Urinary bladder (tissue), 4 donors: Measurements from ENCODE around the gene ATXN2. TPM values are rescaled to one million over a fixed set of nuclear protein-coding genes. Genes with fewer than 3 reads are reported as not detected.
"Not testable (repeated sequence)": the region's sequence is repeated elsewhere in the genome, so short reads cannot be mapped to it uniquely, and the experiment has no call there.

Experiments used
- DNase-seq: peaks from one replicate; pipeline ENCODE4 v3.0.0-alpha.2; 2015; ENCODE audit errors: extremely low spot score
- H3K27ac ChIP-seq: one replicate; pipeline ENCODE4 v1.5.1; 2013; ENCODE audit warnings: low read depth, mild to moderate bottlenecking, moderate library complexity
- H3K36me3 ChIP-seq: one replicate; pipeline ENCODE4 v1.6.1; 2013; ENCODE audit warnings: mild to moderate bottlenecking, moderate library complexity; ENCODE audit not compliant: insufficient read depth
- H3K4me1 ChIP-seq: one replicate; pipeline ENCODE4 v1.6.1; 2013; ENCODE audit warnings: mild to moderate bottlenecking, moderate library complexity; ENCODE audit not compliant: insufficient read depth
- H3K4me3 ChIP-seq: one replicate; pipeline ENCODE4 v1.5.1; 2013; ENCODE audit warnings: low read depth, low read length
- WGBS: extraction: QIAGEN DNeasy Blood & Tissue Kit; methylation state at CpG from one replicate; pipeline ENCODE4 v1.1.7; 2013; 5-methylcytosine and 5-hydroxymethylcytosine counted together
- polyA plus RNA-seq: library from polyadenylated mRNA; stranded (reverse); fragments of 200-250 nt; gene quantifications from one replicate; pipeline ENCODE4 v1.2.3, GENCODE V29; 2013
- total RNA-seq: library from RNA; depleted of rRNA; stranded (reverse); fragments of >200 nt; gene quantifications from one replicate; pipeline ENCODE4 v1.2.3, GENCODE V29; 2014
- donor health status: healthy with polysubstance abuse.
- donor health status: healthy.

The ATXN2 gene
- total and polyA plus RNA-seq, 2 donors: 29.9 to 75.9 TPM

DNA sequence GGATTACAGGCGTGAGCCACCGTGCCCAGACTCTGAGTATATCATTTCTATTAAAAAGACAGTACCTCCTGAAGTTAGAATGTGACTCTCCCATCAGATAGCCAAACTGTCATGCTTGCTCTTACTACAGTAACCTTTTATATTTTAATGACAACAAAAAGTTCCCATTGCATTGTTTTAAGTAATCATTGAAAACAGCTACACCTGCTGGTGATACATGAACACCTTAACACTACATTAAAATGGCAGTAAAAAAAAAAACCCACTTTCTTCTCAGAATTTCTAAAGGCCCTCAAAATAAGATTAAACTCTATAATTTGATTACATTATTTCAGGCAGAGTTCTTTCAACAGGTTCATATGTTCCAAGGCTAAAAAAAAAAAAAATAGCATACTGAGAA, 116.7 kb downstream of the ATXN2 start:
- no peak overlapping the region for H3K4me3 ChIP-seq
- no peaks in the 10 kb centered on the region for H3K4me1 ChIP-seq
- H3K27ac ChIP-seq: no peak overlapping the region
- DNase-seq: no peak
- 91% methylated on average over 2 of the region's 2 CpGs for WGBS
- peaks cover 13% of the 10 kb centered on the region for H3K36me3 ChIP-seq

DNA sequence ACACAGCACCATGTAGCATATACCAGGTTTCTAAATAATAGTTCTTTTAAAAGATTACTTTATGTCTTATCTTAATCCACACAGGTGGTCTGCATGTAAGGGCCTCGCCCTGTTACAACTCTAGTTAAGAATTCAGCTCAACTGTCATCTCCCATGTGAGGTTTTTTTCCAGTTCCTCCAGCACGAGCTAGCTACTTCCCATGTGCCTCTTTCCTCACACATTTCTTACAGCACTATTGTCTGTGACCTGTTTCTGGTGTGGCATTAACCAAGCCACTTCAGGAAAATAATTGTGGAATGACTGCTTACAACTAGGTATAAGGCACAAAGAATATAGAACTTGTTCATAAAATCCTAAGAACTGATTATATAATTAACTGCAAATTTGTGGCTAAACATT, 127.9 kb downstream of the ATXN2 start:
- Histone ChIP-seq H3K4me1 (no peaks in the 10 kb centered on the region), H3K27ac (no peak overlapping the region), H3K4me3 (no peak overlapping the region), H3K36me3 (peaks cover 6% of the 10 kb centered on the region)
- no peak for DNase-seq
- 77% methylated on average over 2 of the region's 2 CpGs for WGBS

DNA sequence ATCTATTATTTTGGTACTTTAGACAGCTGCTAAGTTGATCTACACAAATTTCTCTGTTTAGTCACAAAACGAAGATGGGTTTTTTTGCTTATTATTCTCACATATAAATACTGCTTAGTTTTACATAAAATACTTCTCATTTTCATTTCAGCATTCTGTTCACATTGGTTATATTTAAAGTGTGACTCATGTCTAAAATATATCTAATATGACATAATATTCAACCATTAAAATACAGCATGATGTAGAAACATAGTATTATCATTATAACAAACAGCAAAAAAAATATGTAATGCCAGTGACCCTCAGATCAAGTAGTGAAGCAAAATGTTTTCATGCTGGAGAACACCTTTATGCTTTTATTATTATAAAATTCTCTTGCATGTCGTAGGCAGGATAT, 129.7 kb downstream of the ATXN2 start:
- Histone ChIP-seq H3K27ac (no peak overlapping the region), H3K36me3 (peaks cover 7% of the 10 kb centered on the region), H3K4me3 (no peak overlapping the region), H3K4me1 (no peaks in the 10 kb centered on the region)
- DNase-seq: no peak
- WGBS: 66% methylated on average over 2 of the region's 2 CpGs

DNA sequence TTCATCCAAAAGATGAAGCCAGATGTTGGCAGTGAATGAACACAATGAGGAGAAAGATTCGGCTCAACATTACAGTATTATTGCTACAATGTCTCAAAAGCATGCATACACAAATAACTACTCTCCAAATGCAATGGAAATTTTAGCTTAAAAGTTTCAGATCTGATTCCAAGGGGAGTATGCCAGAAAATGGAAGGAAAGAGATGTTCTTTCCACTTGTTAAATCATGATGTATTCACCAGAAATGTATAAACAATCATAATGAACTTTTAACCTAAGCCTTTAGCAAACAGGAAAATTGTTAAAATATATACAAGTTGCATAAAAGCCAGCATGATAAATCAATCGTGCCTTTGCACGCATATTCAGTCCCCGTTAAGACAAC, 131.3 kb downstream of the ATXN2 start:
- no peak overlapping the region for H3K4me3 ChIP-seq
- H3K36me3 ChIP-seq: peaks cover 7% of the 10 kb centered on the region
- DNase-seq: peak; percentile 43
- 38% methylated on average over 4 of the region's 4 CpGs for WGBS
- H3K4me1 ChIP-seq: no peaks in the 10 kb centered on the region
- H3K27ac ChIP-seq: peak overlapping the region; percentile 10

DNA sequence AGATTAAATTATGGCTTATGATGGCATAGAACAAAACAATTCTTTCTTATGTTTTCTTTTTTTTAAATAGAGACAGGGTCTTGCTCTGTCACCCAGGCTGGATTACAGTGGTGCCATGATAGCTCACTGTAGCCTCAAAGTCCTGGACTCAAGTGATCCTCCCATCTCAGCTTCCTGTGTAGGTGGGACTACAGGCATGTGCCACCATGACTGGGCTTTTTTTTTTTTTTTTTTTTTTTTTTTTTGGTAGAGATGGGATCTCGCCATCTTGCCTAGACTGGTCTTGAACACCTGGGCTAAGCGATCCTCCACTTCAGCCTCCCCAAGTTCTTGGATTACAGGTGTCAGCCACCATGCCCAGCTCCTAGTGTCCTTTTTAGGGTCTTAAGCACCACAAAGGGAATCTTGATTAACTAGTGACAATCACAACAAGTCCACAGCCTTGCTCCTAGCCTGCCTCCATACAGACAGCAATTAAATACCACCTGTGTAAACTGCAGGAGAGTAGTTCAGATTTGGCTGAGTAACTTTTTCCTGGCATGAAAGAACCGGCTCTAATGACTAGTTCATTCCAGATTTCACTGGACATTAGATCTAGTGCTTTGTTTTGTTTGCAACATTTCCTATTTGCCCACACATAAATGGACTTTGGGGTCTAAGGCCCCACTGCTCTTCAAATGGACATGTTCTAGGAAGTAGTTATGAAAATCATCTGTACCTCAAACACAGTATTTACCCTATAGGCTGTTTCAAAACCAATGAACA, 131.8 kb downstream of the ATXN2 start:
- H3K27ac ChIP-seq: peak overlapping the region; percentile 10
- no peaks in the 10 kb centered on the region for H3K4me1 ChIP-seq
- 79% methylated on average over 3 of the region's 3 CpGs for whole genome bisulfite sequencing
- DNase-seq: no peak
- peaks cover 4% of the 10 kb centered on the region for H3K36me3 ChIP-seq
- no peak overlapping the region for H3K4me3 ChIP-seq

DNA sequence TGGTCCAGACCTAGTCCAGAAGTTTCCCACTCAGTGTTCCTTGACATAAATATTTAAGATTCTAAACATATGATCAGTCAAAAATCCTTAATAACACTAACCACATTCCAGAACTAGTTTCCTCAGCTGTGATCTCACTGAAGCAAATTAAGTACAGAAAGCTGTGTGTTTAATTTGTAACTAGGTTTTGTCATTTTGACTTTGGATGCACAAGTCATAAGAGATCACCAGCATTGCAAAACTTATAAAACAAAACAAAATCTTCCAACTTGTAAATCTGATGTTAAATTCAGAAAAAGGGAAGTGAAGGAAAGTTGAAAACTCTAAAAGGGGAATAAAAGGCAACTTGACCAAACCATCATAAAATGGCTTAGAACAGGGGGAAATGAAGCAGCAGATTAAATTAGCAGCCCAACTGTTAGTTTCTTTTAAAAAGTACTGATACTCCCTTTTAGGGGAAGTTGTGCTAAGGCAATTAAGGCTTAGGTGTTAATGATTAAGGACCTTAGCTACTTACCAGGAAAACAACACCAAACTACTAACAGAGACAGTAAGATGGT, 136.8 kb downstream of the ATXN2 start:
- no peak for DNase-seq
- Histone ChIP-seq H3K4me3 (no peak overlapping the region), H3K36me3 (peaks cover 1% of the 10 kb centered on the region), H3K27ac (no peak overlapping the region), H3K4me1 (no peaks in the 10 kb centered on the region)

DNA sequence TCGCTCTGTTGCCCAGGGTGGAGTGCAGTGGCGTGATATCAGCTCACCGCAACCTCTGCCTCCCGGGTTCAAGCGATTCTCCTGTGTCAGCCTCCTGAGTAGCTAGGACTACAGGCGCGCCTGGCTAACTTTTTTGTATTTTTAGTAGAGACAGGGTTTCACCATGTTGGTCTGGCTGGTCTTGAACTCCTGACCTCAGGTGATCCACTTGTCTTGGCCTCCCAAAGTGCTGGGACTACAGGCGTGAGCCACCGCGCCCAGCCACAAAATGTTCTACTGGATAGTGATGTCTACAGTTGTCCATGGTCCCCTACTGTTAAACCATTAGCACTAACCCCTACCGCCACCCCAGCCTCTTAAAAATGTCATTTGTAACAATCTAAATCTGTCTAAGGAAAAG, 139.0 kb downstream of the ATXN2 start:
- H3K36me3 ChIP-seq, H3K27ac ChIP-seq, H3K4me1 ChIP-seq, DNase-seq, H3K4me3 ChIP-seq: not testable (repeated sequence)
- WGBS: 97% methylated on average over 11 of the region's 11 CpGs

DNA sequence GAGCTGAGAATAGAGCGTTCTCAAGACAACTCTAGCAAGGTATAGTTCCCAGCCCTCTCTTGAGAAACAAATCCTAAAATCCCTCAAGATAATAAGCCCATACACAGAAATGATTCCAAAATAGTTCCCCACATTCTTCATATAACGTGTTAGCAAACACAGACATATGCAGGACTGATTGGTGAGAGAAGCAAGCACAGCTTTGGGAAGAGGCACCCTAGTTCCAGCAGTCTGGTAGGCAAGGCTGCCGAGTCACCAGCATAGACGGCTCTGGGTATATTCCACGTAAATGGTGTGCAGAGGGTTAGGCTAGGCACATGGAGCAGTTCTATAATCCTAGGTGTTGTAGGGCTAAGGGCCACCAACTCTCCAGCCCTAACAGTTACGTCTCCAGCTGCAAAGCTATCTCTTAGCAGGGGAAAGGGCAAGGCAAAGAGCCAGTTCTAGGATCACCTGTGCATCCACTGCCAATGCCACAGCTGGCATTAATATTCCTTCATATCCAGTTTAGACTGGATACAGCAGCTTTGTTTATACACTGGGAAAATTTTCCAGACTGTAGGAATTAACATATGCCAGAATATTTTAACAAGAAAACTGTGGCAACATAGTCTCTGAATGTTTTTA, 140.5 kb downstream of the ATXN2 start:
- H3K4me1 ChIP-seq: no peaks in the 10 kb centered on the region
- 75% methylated on average over 6 of the region's 6 CpGs for WGBS
- H3K4me3 ChIP-seq: no peak overlapping the region
- H3K36me3 ChIP-seq: no peaks in the 10 kb centered on the region
- no peak overlapping the region for H3K27ac ChIP-seq
- DNase-seq: no peak

DNA sequence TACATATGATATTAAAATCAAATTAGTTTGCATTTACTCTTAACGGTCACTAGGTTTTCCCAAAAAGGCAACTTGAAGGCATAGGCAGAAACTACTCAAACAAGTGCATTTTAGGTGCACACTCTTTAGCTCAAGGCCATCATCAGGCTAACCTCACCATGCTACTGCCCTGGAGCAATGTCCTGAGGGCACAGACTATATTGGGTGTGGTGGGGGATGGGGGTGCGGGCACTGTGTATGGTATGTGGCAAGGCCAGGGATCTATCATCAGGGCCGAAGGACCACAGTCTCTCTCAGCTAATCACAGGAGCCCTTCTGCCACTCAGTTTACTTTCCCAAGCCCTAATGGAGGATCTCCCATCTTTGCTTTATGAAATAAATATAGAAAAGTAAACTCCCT, 141.5 kb downstream of the ATXN2 start:
- H3K36me3 ChIP-seq: peaks cover 2% of the 10 kb centered on the region
- DNase-seq: no peak
- no peak overlapping the region for H3K4me3 ChIP-seq
- H3K27ac ChIP-seq: no peak overlapping the region
- WGBS: 90% methylated on average over 3 of the region's 3 CpGs
- H3K4me1 ChIP-seq: no peaks in the 10 kb centered on the region

DNA sequence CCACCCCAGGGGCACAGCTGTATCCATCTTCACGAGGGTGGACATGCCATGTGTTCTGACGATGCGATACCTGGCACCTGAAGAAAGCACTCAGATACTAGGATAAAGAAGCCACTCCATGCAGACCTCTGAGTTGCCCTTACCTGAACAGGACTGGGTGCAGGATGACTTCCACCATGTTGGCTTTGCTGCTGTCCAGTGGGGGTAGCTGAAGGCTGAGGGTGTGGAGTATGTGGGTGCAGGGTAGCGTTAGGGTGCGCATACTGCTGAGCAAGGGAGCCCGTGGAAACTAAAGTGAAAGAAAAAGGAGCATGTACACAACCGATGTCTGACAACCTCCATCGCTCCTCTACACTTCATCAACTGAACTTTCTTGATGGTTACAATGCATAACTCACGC, 142.0 kb downstream of the ATXN2 start:
- H3K27ac ChIP-seq: no peak overlapping the region
- DNase-seq: no peak
- no peak overlapping the region for H3K4me3 ChIP-seq
- H3K36me3 ChIP-seq: peaks cover 2% of the 10 kb centered on the region
- no peaks in the 10 kb centered on the region for H3K4me1 ChIP-seq
- whole genome bisulfite sequencing: 92% methylated on average over 9 of the region's 9 CpGs

DNA sequence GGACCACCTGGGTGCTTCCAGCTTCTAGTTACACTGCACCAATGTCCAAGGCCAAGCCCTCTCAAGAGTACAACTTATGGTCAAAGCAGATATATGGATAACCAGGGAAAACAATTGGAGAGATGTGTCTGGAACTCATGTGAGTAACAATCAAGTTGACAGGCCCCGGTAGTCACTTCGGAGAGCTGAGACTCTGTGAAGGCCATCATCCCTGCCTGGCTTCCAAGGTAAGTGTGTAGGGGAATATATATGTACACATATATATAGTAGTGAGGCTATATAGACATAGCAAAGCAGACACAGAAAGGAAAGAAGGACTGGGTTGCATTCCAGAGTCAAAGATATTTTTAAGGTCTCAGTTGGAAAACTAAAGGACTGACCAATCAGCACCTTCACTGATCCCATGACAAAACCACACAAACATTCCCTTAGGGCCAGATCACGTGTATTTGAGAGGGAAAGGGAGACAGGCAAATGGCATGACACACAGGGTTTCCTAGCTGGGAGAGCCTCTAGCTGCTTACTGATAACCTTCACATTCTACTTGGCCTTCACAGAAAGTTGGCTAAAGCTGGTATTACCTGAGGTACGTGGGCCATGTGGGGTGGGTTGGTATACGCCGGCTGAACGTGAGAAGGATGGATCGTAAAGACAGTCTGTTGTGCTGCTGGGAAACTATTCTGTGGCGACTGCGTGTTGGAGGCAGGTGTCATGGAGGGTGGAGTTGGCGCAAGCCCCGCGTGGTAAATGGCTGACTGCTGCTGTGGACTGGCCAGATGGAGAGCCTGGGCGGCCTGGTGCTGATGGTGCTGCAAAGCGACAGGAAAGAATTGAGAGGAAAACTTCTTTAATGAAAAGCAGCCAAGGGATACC, 143.4 kb downstream of the ATXN2 start:
- no peaks in the 10 kb centered on the region for H3K4me1 ChIP-seq
- no peak overlapping the region for H3K27ac ChIP-seq
- no peak for DNase-seq
- H3K36me3 ChIP-seq: peaks cover 2% of the 10 kb centered on the region
- H3K4me3 ChIP-seq: no peak overlapping the region
- WGBS: 93% methylated on average over 15 of the region's 15 CpGs

DNA sequence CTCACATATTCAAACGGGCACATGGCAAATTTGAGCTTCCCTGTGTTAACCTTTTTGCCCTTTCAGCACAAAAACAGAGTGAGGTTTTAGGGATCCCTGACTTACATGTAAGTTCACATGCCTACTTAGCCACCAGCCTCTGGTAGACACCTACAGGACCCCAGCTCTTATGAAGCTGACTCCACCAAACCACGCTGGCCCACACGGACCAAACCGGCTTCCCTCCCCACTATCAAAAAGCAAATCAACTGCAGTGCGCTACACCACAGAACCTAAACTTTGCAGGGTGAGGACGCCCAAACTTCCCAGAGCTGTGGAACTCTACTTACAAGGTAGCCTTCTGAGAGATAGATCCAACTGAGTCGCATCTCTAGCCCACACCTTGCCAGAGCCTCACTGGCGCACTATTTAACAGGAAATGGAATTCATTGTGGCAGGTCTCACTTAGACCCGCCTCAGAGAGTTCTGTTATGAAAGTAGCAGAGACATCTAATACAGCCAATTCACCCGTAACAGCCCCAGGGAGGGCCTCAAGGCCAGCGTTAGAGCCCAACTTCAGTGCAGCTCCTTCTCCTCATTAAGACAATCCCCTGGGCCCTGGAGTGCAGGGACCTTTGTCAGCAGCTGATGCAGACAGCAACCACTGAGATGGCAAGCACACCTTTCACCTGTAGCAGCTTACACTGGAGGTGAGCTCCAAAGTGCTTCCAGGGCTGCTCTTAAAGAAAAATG, 144.2 kb downstream of the ATXN2 start:
- peaks cover 2% of the 10 kb centered on the region for H3K36me3 ChIP-seq

DNA sequence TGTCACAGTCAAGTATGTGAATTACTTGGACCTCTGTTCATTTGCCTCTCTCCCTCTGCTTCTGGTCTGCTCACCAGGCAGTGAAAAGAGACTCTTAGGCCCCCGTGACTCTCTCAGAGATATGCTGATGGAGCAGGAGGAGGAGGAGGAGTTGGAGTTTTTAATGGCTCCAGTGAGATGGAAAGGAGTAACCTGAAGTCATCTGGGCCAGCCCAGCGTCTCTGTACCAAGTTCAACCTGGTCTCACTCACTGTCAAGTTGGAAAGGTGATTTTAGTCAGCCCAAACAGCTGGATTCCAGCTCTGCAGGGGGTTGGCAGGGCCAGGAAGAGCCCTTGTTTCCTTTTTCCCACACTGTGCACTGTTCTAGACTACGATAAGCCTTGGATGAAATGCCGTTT, 144.8 kb downstream of the ATXN2 start:
- no peaks in the 10 kb centered on the region for H3K4me1 ChIP-seq
- no peak for DNase-seq
- no peak overlapping the region for H3K4me3 ChIP-seq
- peaks cover 2% of the 10 kb centered on the region for H3K36me3 ChIP-seq
- H3K27ac ChIP-seq: no peak overlapping the region
- WGBS: 67% methylated on average over 4 of the region's 4 CpGs

More for the DNA sequence above, 144.2 kb downstream of the ATXN2 start:
- no peak overlapping the region for H3K4me3 ChIP-seq
- no peak overlapping the region for H3K27ac ChIP-seq
- DNase-seq: no peak
- H3K4me1 ChIP-seq: no peaks in the 10 kb centered on the region
- WGBS: 85% methylated on average over 11 of the region's 11 CpGs
